H1 (cell line): ENCODE measurements around the gene RXFP1. TPM values are rescaled to one million over a fixed set of nuclear protein-coding genes. Genes with fewer than 3 reads are reported as not detected.

Experiments used
- CTCF ChIA-PET: fragments of 300-600 bp; sonication (Branson Sonifier 250); formaldehyde crosslinking; loops from one replicate; lab custom pipeline; 2021; ENCODE audit not compliant: partially characterized antibody; lab: Charles Lee
- POLR2A ChIA-PET: fragments of 300-600 bp; sonication (Branson Sonifier 250); formaldehyde crosslinking; loops from one replicate; lab custom pipeline; 2021; ENCODE audit warnings: inconsistent platforms; ENCODE audit not compliant: partially characterized antibody; lab: Charles Lee
- DNase-seq, 2 experiments: peaks; one replicate each; pipeline versions ENCODE4 v3.0.0 to v3.0.0-alpha.2; 2010 to 2022; ENCODE audit warnings: low spot score in 2 of 2, low read depth in 1 of 2, mixed read lengths in 1 of 2
- FAIRE-seq: peaks from 2 replicates; lab custom pipeline; 2011; peaks lifted over from hg19 to GRCh38; lab: Jason Lieb, UNC
- H2AFZ ChIP-seq: 2 replicates; pipeline ENCODE4 v1.8.1; 2012; ENCODE audit warnings: low read length, inconsistent platforms
- H2AK5ac ChIP-seq: 2 replicates; pipeline ENCODE4 v1.6.1; 2013; ENCODE audit warnings: low read depth, low read length
- H2BK120ac ChIP-seq: replicated peaks from 2 replicates; pipeline ENCODE3; 2013; ENCODE audit warnings: low read depth, low read length, inconsistent platforms
- H2BK12ac ChIP-seq: 2 replicates; pipeline ENCODE4 v1.6.1; 2013; ENCODE audit warnings: low read depth, low read length
- H2BK15ac ChIP-seq: 2 replicates; pipeline ENCODE4 v1.6.1; 2013; ENCODE audit warnings: low read length
- H2BK20ac ChIP-seq: 2 replicates; pipeline ENCODE4 v1.6.1; 2013; ENCODE audit warnings: low read length
- H2BK5ac ChIP-seq: 2 replicates; pipeline ENCODE4 v1.6.1; 2013; ENCODE audit warnings: low read depth, low read length
- H3K14ac ChIP-seq: 2 replicates; pipeline ENCODE4 v1.6.1; 2013; ENCODE audit warnings: inconsistent platforms; ENCODE audit not compliant: insufficient read length
- H3K18ac ChIP-seq: 2 replicates; pipeline ENCODE4 v1.6.1; 2013; ENCODE audit warnings: low read length; ENCODE audit errors: extremely low read depth
- H3K23ac ChIP-seq: 2 replicates; pipeline ENCODE4 v1.6.1; 2013; ENCODE audit warnings: inconsistent platforms; ENCODE audit not compliant: insufficient read length
- H3K23me2 ChIP-seq: 2 replicates; pipeline ENCODE4 v1.6.1; 2013; ENCODE audit warnings: low read depth, low read length
- H3K27ac ChIP-seq: 2 replicates; pipeline ENCODE4 v1.6.1; 2011; ENCODE audit warnings: low read depth, low read length, inconsistent platforms
- H3K27me3 ChIP-seq, 4 experiments: replicated peaks in 1 of 4; 1 replicate in 1 of 4; 2 replicates in 3 of 4; pipeline versions ENCODE4 v1.6.1 to v1.8.1; 2011 to 2013; ENCODE audit warnings: low read length in 3 of 4, mild to moderate bottlenecking in 3 of 4, inconsistent platforms in 2 of 4, mixed read lengths in 2 of 4, moderate library complexity in 1 of 4; ENCODE audit not compliant: control insufficient read depth in 3 of 4, insufficient read depth in 3 of 4; ENCODE audit errors: extremely low read depth in 1 of 4
- H3K36me3 ChIP-seq, 4 experiments: 2 replicates each; pipeline versions ENCODE4 v1.6.1 to v1.8.1; 2011 to 2013; ENCODE audit warnings: mild to moderate bottlenecking in 4 of 4, low read length in 3 of 4, moderate library complexity in 2 of 4, control low read depth in 1 of 4, inconsistent platforms in 1 of 4; ENCODE audit not compliant: insufficient read depth in 4 of 4, control insufficient read depth in 2 of 4
- H3K4ac ChIP-seq: replicated peaks from 2 replicates; pipeline ENCODE3; 2013; ENCODE audit warnings: low read length, low read depth, mixed read lengths, inconsistent platforms; ENCODE audit not compliant: insufficient read length
- H3K4me1 ChIP-seq, 4 experiments: replicated peaks in 1 of 4; 1 replicate in 1 of 4; 2 replicates in 3 of 4; pipeline versions ENCODE4 v1.6.1 to v1.8.1; 2011 to 2013; ENCODE audit warnings: low read length in 3 of 4, inconsistent platforms in 2 of 4, mixed read lengths in 1 of 4; ENCODE audit not compliant: insufficient read depth in 4 of 4, control insufficient read depth in 3 of 4
- H3K4me2 ChIP-seq, 2 experiments: 2 replicates each; pipeline versions ENCODE4 v1.6.1 to v1.8.1; 2011 to 2013; ENCODE audit warnings: low read depth in 2 of 2, low read length in 2 of 2, control low read depth in 1 of 2, inconsistent platforms in 1 of 2, mild to moderate bottlenecking in 1 of 2; ENCODE audit not compliant: insufficient read depth in 1 of 2
- H3K4me3 ChIP-seq, 4 experiments: fragments of 200-600, 300-600 bp in 1 of 4; sonication (generic), shearing (Covaris generic), sonication (Bioruptor Twin) in 1 of 4; 2 replicates each; pipeline versions ENCODE4 v1.5.1 to v1.8.1; 2011 to 2016; ENCODE audit warnings: low read length in 4 of 4, low read depth in 3 of 4, control low read depth in 2 of 4, inconsistent platforms in 2 of 4, mild to moderate bottlenecking in 2 of 4, mixed read lengths in 1 of 4, moderate library complexity in 1 of 4; ENCODE audit not compliant: insufficient read depth in 2 of 4; ENCODE audit errors: extremely low read depth in 1 of 4
- H3K56ac ChIP-seq: replicated peaks from 2 replicates; pipeline ENCODE3; 2013; ENCODE audit warnings: low read depth, mild to moderate bottlenecking, mixed read lengths, low read length, inconsistent platforms; ENCODE audit not compliant: insufficient read length
- H3K79me1 ChIP-seq: 2 replicates; pipeline ENCODE4 v1.6.1; 2013; ENCODE audit warnings: low read depth, low read length, control low read depth
- H3K79me2 ChIP-seq, 2 experiments: 2 replicates each; pipeline versions ENCODE4 v1.6.1 to v1.8.1; 2012 to 2013; ENCODE audit warnings: low read length in 2 of 2, mild to moderate bottlenecking in 2 of 2, inconsistent platforms in 1 of 2; ENCODE audit not compliant: insufficient read depth in 2 of 2, control insufficient read depth in 1 of 2
- H3K9ac ChIP-seq, 4 experiments: replicated peaks in 1 of 4; 1 replicate in 1 of 4; 2 replicates in 3 of 4; pipeline versions ENCODE4 v1.6.1 to v1.8.1; 2011 to 2013; ENCODE audit warnings: low read depth in 3 of 4, low read length in 3 of 4, control low read depth in 2 of 4, mild to moderate bottlenecking in 2 of 4, moderate library complexity in 2 of 4, inconsistent platforms in 1 of 4; ENCODE audit errors: extremely low read depth in 1 of 4
- H3K9me3 ChIP-seq, 2 experiments: 2 replicates each; pipeline versions ENCODE4 v1.6.1 to v1.8.1; 2012 to 2013; ENCODE audit warnings: mild to moderate bottlenecking in 2 of 2, moderate library complexity in 2 of 2, control low read depth in 1 of 2, inconsistent platforms in 1 of 2, low read depth in 1 of 2, low read length in 1 of 2, mixed read lengths in 1 of 2; ENCODE audit not compliant: insufficient read depth in 2 of 2
- H4K20me1 ChIP-seq, 2 experiments: replicated peaks in 1 of 2; 2 replicates each; pipeline versions ENCODE3 to v1.8.1; 2011 to 2013; ENCODE audit warnings: inconsistent platforms in 2 of 2, low read length in 2 of 2, mild to moderate bottlenecking in 1 of 2; ENCODE audit not compliant: insufficient read depth in 2 of 2, control insufficient read depth in 1 of 2
- H4K5ac ChIP-seq: 2 replicates; pipeline ENCODE4 v1.6.1; 2013; ENCODE audit warnings: low read length, low read depth, mixed read lengths, inconsistent platforms; ENCODE audit not compliant: insufficient read length
- H4K8ac ChIP-seq: 2 replicates; pipeline ENCODE4 v1.8.0; 2013; ENCODE audit warnings: mild to moderate bottlenecking, moderate library complexity, low read length, inconsistent platforms; ENCODE audit not compliant: insufficient read depth; ENCODE audit errors: extremely low read depth
- H4K91ac ChIP-seq: replicated peaks from 2 replicates; pipeline ENCODE3; 2013; ENCODE audit warnings: low read length, mixed read lengths, inconsistent platforms; ENCODE audit not compliant: insufficient read length
- ATF3 ChIP-seq: IDR thresholded peaks from 2 replicates; pipeline ENCODE4 v1.6.1; 2011; ENCODE audit warnings: low read depth, mild to moderate bottlenecking, low read length; ENCODE audit not compliant: insufficient read depth
- FOSL1 ChIP-seq: IDR thresholded peaks from 2 replicates; pipeline ENCODE4 v1.6.1; 2011; ENCODE audit warnings: mild to moderate bottlenecking, low read depth, low read length, moderate library complexity; ENCODE audit not compliant: insufficient read depth
- JUND ChIP-seq: IDR thresholded peaks from 2 replicates; pipeline ENCODE4 v1.6.1; 2011; ENCODE audit warnings: mild to moderate bottlenecking, improper control_type of control experiment, low read length
- KDM4A ChIP-seq: IDR thresholded peaks from one replicate; pipeline ENCODE4 v1.7.1; 2012; ENCODE audit warnings: low read depth, mild to moderate bottlenecking, moderate library complexity, low read length, inconsistent platforms; ENCODE audit not compliant: severe bottlenecking
- MAFK ChIP-seq: IDR thresholded peaks from 2 replicates; pipeline ENCODE4 v1.6.1; 2012; ENCODE audit warnings: low read depth, mild to moderate bottlenecking, improper control_type of control experiment, low read length
- RBBP5 ChIP-seq: IDR thresholded peaks from 2 replicates; pipeline ENCODE4 v1.7.1; 2012; ENCODE audit warnings: low read depth, mild to moderate bottlenecking, inconsistent platforms, low read length, moderate library complexity, borderline replicate concordance
- SAP30 ChIP-seq: fragments of 300-600 bp; sonication (generic); IDR thresholded peaks from 2 replicates; pipeline ENCODE4 v1.7.1; 2012; ENCODE audit warnings: low read length, moderate library complexity, mild to moderate bottlenecking, inconsistent platforms; ENCODE audit not compliant: insufficient read depth, insufficient replicate concordance
- SIN3A ChIP-seq, 2 experiments: IDR thresholded peaks in 1 of 2; conservative IDR thresholded peaks in 1 of 2; 2 replicates each; pipeline ENCODE4 v1.6.1; 2011 to 2012; ENCODE audit warnings: low read length in 2 of 2, improper control_type of control experiment in 1 of 2, low read depth in 1 of 2, mild to moderate bottlenecking in 1 of 2
- SIX5 ChIP-seq: IDR thresholded peaks from 2 replicates; pipeline ENCODE4 v1.6.1; 2011; ENCODE audit warnings: mild to moderate bottlenecking, low read depth, low read length
- SP4 ChIP-seq: IDR thresholded peaks from 2 replicates; pipeline ENCODE4 v1.6.1; 2012; ENCODE audit warnings: low read length, inconsistent platforms
- TCF12 ChIP-seq: IDR thresholded peaks from 2 replicates; pipeline ENCODE4 v1.6.1; 2011; ENCODE audit warnings: low read depth, mild to moderate bottlenecking, low read length
- USF2 ChIP-seq: IDR thresholded peaks from 2 replicates; pipeline ENCODE4 v1.6.1; 2011; ENCODE audit warnings: low read length, improper control_type of control experiment
- WGBS, 2 experiments: shearing (Covaris generic) in 1 of 2; methylation state at CpG; one replicate each; pipeline versions ENCODE4 v1.1.6 to v1.1.7; 2013 to 2015; ENCODE audit warnings: low lambda C conversion rate in 2 of 2, mixed read lengths in 2 of 2, inconsistent platforms in 1 of 2, low coverage in 1 of 2, missing lambda C conversion rate in 1 of 2; ENCODE audit not compliant: insufficient replicate concordance in 2 of 2, insufficient coverage in 1 of 2, insufficient read length in 1 of 2; ENCODE audit errors: extremely low coverage in 1 of 2, missing lambda C conversion rate in 1 of 2; 5-methylcytosine and 5-hydroxymethylcytosine counted together
- polyA plus RNA-seq, 7 experiments: library from polyadenylated mRNA; depleted of rRNA in 3 of 7; stranded (reverse) in 5 of 7; unstranded in 2 of 7; fragments of >200 nt in 5 of 7; fragments of 200-250 nt in 2 of 7; gene quantifications; 1 replicate in 5 of 7; 2 replicates in 1 of 7; 4 replicates in 1 of 7; pipeline versions ENCODE4 v1.2.1 to v1.2.3, GENCODE V29; 2011 to 2013; ENCODE audit warnings: missing spikeins in 2 of 7, mixed read lengths in 2 of 7
- total RNA-seq: library from RNA; stranded (reverse); fragmentation: NEBNext Ultra II Directional; extraction: Animal tissue kit (Norgen Biotek cat#: 25700); gene quantifications from 2 replicates; pipeline ENCODE4 v1.2.1, GENCODE V29; 2021

The RXFP1 gene
- total and polyA plus RNA-seq, 2 of the 8 experiments (the other 6 are each of a cell fraction or from before 2014, with no cell fraction given): 0.14 to 0.56 TPM

GRCh38 chr4:158669310-158669709 lies 147.6 kb downstream of the RXFP1 start:
- no peaks in the 10 kb centered on the region for H3K27me3 ChIP-seq
- no peak overlapping the region for H3K4ac ChIP-seq
- no peak overlapping the region for H2BK15ac ChIP-seq
- H3K4me2 ChIP-seq: no peak overlapping the region; a peak in 1 of 4 replicates
- H2AK5ac ChIP-seq: no peak overlapping the region
- H3K14ac ChIP-seq: no peak overlapping the region
- peaks cover 0 to 3% (median 2%) of the 10 kb centered on the region in 4 experiments; a peak in 2 of 7 replicates for H3K4me1 ChIP-seq
- H2BK120ac ChIP-seq: no peak overlapping the region
- POLR2A ChIA-PET: no interaction called here
- H4K8ac ChIP-seq: no peak overlapping the region
- WGBS, 2 experiments: 94% methylated on average over 7 of the region's 7 CpGs; no CpG with 5 or more reads in 1 of the 2 experiments
- H3K18ac ChIP-seq: no peak overlapping the region
- H3K4me3 ChIP-seq: no peak overlapping the region
- no peak overlapping the region for H3K56ac ChIP-seq
- H3K79me2 ChIP-seq: peaks cover 4 to 45% of the 10 kb centered on the region in 2 experiments
- H3K23ac ChIP-seq: no peak overlapping the region
- peaks cover 0 to 4% of the 10 kb centered on the region in 2 experiments; a peak in 1 of 4 replicates for H3K9me3 ChIP-seq
- no peak overlapping the region for H3K27ac ChIP-seq
- H2BK5ac ChIP-seq: no peak overlapping the region
- H2BK12ac ChIP-seq: no peak overlapping the region
- CTCF ChIA-PET: interaction anchor here (0.7 to 2.0 kb wide), 6 partner anchors 9 to 520 kb away, joined by 3 to 8 read pairs (median 4); no protein-coding TSS in a partner anchor
- DNase-seq (no peak), FAIRE-seq (no peak)
- H2BK20ac ChIP-seq: no peak overlapping the region
- H2AFZ ChIP-seq: no peak overlapping the region
- H3K79me1 ChIP-seq: 0 out of 2 replicates have a peak, but pooled peaks cover 3% of the 10 kb centered on the region
- H4K91ac ChIP-seq: no peak overlapping the region
- H4K20me1 ChIP-seq: no peaks in the 10 kb centered on the region
- no peak overlapping the region for H4K5ac ChIP-seq
- H3K23me2 ChIP-seq: peaks cover 11% of the 10 kb centered on the region
- H3K36me3 ChIP-seq: peaks cover 0 to 15% (median 3%) of the 10 kb centered on the region in 4 experiments; a peak in 5 of 8 replicates
- H3K9ac ChIP-seq: no peak overlapping the region
- TF ChIP-seq SAP30 (no peak), KDM4A (no peak), SP4 (no peak), ATF3 (no peak), JUND (no peak), MAFK (no peak), SIN3A (conservative IDR thresholded peaks at IDR 0.05 in 1 of 2, IDR thresholded peaks at IDR 0.05 in 1 of 2; ENCODE audit: low read depth in 1 of 2, low read length in 2 of 2) (no peak), RBBP5 (no peak), TCF12 (no peak), FOSL1 (no peak), SIX5 (no peak), USF2 (no peak)
